HEK293 (cell line): ENCODE results near the gene FBLN5.
A peak's percentile ranks its signal among the peaks of the same experiment; 100 is the strongest.

ENCODE experiments used
- CTCF ChIA-PET: fragments of 350-600 bp; formaldehyde crosslinking; extraction: SDS; loops from one replicate; lab custom pipeline; 2021; ENCODE audit warnings: antibody characterized with exemption; lab: Yijun Ruan, JAX
- POLR2A ChIA-PET: fragments of 300-600 bp; formaldehyde crosslinking; extraction: SDS; loops from one replicate; lab custom pipeline; 2020; ENCODE audit warnings: antibody characterized with exemption, inconsistent platforms; lab: Yijun Ruan, JAX
- H3K27ac ChIP-seq: fragments of 200-500 bp; sonication (Bioruptor generic); 2 replicates; pipeline ENCODE4 v1.5.1; 2014; ENCODE audit warnings: low read depth, low read length, control low read depth, inconsistent platforms; ENCODE audit errors: extremely low read depth
- H3K36me3 ChIP-seq, 2 experiments: fragments of 200-500 bp in 1 of 2; sonication (Bioruptor generic) in 1 of 2; 1 replicate in 1 of 2; 2 replicates in 1 of 2; pipeline ENCODE4 v1.5.1; 2014 to 2017; ENCODE audit warnings: inconsistent platforms in 2 of 2, low read length in 2 of 2; ENCODE audit not compliant: control insufficient read depth in 2 of 2, insufficient read depth in 1 of 2
- H3K4me1 ChIP-seq: fragments of 200-500 bp; sonication (Bioruptor generic); 2 replicates; pipeline ENCODE4 v1.5.1; 2014; ENCODE audit warnings: mild to moderate bottlenecking, low read length, inconsistent platforms; ENCODE audit not compliant: control insufficient read depth, insufficient read depth
- H3K4me3 ChIP-seq: 2 replicates; pipeline ENCODE4 v1.5.1; 2011; ENCODE audit warnings: low read depth, mild to moderate bottlenecking, control low read depth, low read length, moderate library complexity
- H3K9me3 ChIP-seq: fragments of 200-500 bp; sonication (Bioruptor generic); 2 replicates; pipeline ENCODE4 v1.5.1; 2014; ENCODE audit warnings: low read depth, low read length, inconsistent platforms; ENCODE audit not compliant: control insufficient read depth, insufficient read depth
- ZBTB17 ChIP-seq: fragments of 450-650 bp; formaldehyde crosslinking; IDR thresholded peaks from 2 replicates; pipeline ENCODE4 v1.5.1; 2016; ENCODE audit warnings: missing biosample characterization, missing genetic modification characterization
- ZFP37 ChIP-seq: fragments of 450-650 bp; formaldehyde crosslinking; IDR thresholded peaks from 2 replicates; pipeline ENCODE4 v1.5.1; 2016; ENCODE audit warnings: missing biosample characterization, missing genetic modification characterization
- ZNF10 ChIP-seq: fragments of 450-650 bp; formaldehyde crosslinking; IDR thresholded peaks from 2 replicates; pipeline ENCODE4 v1.5.1; 2017; ENCODE audit warnings: missing biosample characterization, missing genetic modification characterization
- ZNF121 ChIP-seq: fragments of 450-650 bp; formaldehyde crosslinking; IDR thresholded peaks from 2 replicates; pipeline ENCODE4 v1.5.1; 2016; ENCODE audit warnings: missing biosample characterization, missing genetic modification characterization
- ZNF157 ChIP-seq: fragments of 450-650 bp; formaldehyde crosslinking; IDR thresholded peaks from 2 replicates; pipeline ENCODE4 v1.5.1; 2016; ENCODE audit warnings: missing biosample characterization, missing genetic modification characterization
- ZNF24 ChIP-seq: fragments of 450-650 bp; formaldehyde crosslinking; IDR thresholded peaks from 2 replicates; pipeline ENCODE4 v1.5.1; 2016; ENCODE audit warnings: missing biosample characterization, missing genetic modification characterization
- ZNF391 ChIP-seq: fragments of 450-650 bp; formaldehyde crosslinking; IDR thresholded peaks from 2 replicates; pipeline ENCODE4 v1.5.1; 2016; ENCODE audit warnings: low read depth, missing biosample characterization, missing genetic modification characterization, borderline replicate concordance
- ZNF426 ChIP-seq: fragments of 450-650 bp; formaldehyde crosslinking; IDR thresholded peaks from 2 replicates; pipeline ENCODE4 v1.5.1; 2017; ENCODE audit warnings: missing biosample characterization, missing genetic modification characterization, mild to moderate bottlenecking, inconsistent platforms, moderate library complexity
- ZNF433 ChIP-seq: fragments of 450-650 bp; formaldehyde crosslinking; IDR thresholded peaks from 2 replicates; pipeline ENCODE4 v1.5.1; 2016; ENCODE audit warnings: missing biosample characterization, missing genetic modification characterization, low read depth
- ZNF521 ChIP-seq: fragments of 450-650 bp; formaldehyde crosslinking; IDR thresholded peaks from 2 replicates; pipeline ENCODE4 v1.5.1; 2017; ENCODE audit warnings: missing biosample characterization, mild to moderate bottlenecking, missing genetic modification characterization
- ZNF555 ChIP-seq: fragments of 450-650 bp; formaldehyde crosslinking; conservative IDR thresholded peaks from 2 replicates; pipeline ENCODE4 v1.5.1; 2017; ENCODE audit warnings: missing biosample characterization, mild to moderate bottlenecking, missing genetic modification characterization, inconsistent platforms
- ZNF596 ChIP-seq: fragments of 450-650 bp; IDR thresholded peaks from 2 replicates; pipeline ENCODE4 v1.5.0; 2018; ENCODE audit warnings: missing biosample characterization, mild to moderate bottlenecking, missing genetic modification characterization, moderate library complexity
- ZNF658 ChIP-seq: fragments of 450-650 bp; formaldehyde crosslinking; IDR thresholded peaks from 2 replicates; pipeline ENCODE4; 2016; ENCODE audit warnings: missing biosample characterization, missing genetic modification characterization
- ZNF707 ChIP-seq: fragments of 450-650 bp; formaldehyde crosslinking; IDR thresholded peaks from 2 replicates; pipeline ENCODE4 v1.5.1; 2016; ENCODE audit warnings: missing biosample characterization, missing genetic modification characterization
- TF ChIP-seq, protein P1 (sequence below): fragments of 450-650 bp; formaldehyde crosslinking; IDR thresholded peaks from 2 replicates; pipeline ENCODE4 v1.5.1; 2016; ENCODE audit warnings: missing biosample characterization, missing genetic modification characterization
- TF ChIP-seq, protein P2 (sequence below): fragments of 450-650 bp; formaldehyde crosslinking; IDR thresholded peaks from 2 replicates; pipeline ENCODE4 v1.5.1; 2016; ENCODE audit warnings: missing biosample characterization, missing genetic modification characterization
- TF ChIP-seq, protein P3 (sequence below): fragments of 450-650 bp; formaldehyde crosslinking; IDR thresholded peaks from 2 replicates; pipeline ENCODE4 v1.5.1; 2016; ENCODE audit warnings: missing biosample characterization, missing genetic modification characterization
- TF ChIP-seq, protein P4 (sequence below): fragments of 450-650 bp; formaldehyde crosslinking; IDR thresholded peaks from 2 replicates; pipeline ENCODE4 v1.5.1; 2016; ENCODE audit warnings: missing biosample characterization, missing genetic modification characterization
- TF ChIP-seq, protein P5 (sequence below): fragments of 450-650 bp; formaldehyde crosslinking; optimal IDR thresholded peaks from 2 replicates; pipeline ENCODE3; 2016; ENCODE audit warnings: missing biosample characterization, mild to moderate bottlenecking, missing genetic modification characterization
- TF ChIP-seq, protein P6 (sequence below): fragments of 450-650 bp; formaldehyde crosslinking; IDR thresholded peaks from 2 replicates; pipeline ENCODE4 v1.5.1; 2016; ENCODE audit warnings: missing biosample characterization, missing genetic modification characterization, borderline replicate concordance

FBLN5 gene

DNA sequence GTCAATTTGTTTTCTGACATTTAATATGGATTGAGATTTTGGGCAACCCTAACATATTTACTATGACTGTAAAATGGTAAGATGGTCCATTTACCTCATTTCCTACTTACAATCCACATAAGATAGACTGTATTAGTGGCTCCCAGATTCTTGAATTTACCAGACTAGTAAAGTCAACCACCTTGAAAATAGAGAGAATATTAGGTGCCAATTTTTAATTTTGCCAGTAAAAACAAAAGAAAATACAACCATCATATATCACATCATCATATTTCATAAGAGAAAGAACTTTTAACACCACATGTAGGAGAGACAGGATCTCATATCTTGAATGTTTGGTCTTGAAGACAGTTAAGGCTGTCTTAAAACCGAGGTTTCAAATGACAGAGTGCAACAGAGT lies 7.7 kb upstream of the FBLN5 start:
- Histone ChIP-seq H3K4me3 (no peak overlapping the region), H3K36me3 (no peaks in the 10 kb centered on the region), H3K27ac (no peak overlapping the region), H3K4me1 (no peaks in the 10 kb centered on the region), H3K9me3 (no peaks in the 10 kb centered on the region)
- ChIA-PET POLR2A (no interaction called here), CTCF (interaction anchor here (0.6 kb wide), 1 partner anchor 300 kb away, joined by 4 read pairs; no protein-coding TSS in a partner anchor)
- TF ChIP-seq ZNF555 (tag by site-specific recombination) (no peak), ZNF426 (tag by site-specific recombination) (no peak), ZNF24 (tag by site-specific recombination) (no peak), ZBTB17 (tag by site-specific recombination) (peak; percentile 97)
- TF ChIP-seq, protein P1, sequence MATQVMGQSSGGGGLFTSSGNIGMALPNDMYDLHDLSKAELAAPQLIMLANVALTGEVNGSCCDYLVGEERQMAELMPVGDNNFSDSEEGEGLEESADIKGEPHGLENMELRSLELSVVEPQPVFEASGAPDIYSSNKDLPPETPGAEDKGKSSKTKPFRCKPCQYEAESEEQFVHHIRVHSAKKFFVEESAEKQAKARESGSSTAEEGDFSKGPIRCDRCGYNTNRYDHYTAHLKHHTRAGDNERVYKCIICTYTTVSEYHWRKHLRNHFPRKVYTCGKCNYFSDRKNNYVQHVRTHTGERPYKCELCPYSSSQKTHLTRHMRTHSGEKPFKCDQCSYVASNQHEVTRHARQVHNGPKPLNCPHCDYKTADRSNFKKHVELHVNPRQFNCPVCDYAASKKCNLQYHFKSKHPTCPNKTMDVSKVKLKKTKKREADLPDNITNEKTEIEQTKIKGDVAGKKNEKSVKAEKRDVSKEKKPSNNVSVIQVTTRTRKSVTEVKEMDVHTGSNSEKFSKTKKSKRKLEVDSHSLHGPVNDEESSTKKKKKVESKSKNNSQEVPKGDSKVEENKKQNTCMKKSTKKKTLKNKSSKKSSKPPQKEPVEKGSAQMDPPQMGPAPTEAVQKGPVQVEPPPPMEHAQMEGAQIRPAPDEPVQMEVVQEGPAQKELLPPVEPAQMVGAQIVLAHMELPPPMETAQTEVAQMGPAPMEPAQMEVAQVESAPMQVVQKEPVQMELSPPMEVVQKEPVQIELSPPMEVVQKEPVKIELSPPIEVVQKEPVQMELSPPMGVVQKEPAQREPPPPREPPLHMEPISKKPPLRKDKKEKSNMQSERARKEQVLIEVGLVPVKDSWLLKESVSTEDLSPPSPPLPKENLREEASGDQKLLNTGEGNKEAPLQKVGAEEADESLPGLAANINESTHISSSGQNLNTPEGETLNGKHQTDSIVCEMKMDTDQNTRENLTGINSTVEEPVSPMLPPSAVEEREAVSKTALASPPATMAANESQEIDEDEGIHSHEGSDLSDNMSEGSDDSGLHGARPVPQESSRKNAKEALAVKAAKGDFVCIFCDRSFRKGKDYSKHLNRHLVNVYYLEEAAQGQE (tag by site-specific recombination) = no peak

DNA sequence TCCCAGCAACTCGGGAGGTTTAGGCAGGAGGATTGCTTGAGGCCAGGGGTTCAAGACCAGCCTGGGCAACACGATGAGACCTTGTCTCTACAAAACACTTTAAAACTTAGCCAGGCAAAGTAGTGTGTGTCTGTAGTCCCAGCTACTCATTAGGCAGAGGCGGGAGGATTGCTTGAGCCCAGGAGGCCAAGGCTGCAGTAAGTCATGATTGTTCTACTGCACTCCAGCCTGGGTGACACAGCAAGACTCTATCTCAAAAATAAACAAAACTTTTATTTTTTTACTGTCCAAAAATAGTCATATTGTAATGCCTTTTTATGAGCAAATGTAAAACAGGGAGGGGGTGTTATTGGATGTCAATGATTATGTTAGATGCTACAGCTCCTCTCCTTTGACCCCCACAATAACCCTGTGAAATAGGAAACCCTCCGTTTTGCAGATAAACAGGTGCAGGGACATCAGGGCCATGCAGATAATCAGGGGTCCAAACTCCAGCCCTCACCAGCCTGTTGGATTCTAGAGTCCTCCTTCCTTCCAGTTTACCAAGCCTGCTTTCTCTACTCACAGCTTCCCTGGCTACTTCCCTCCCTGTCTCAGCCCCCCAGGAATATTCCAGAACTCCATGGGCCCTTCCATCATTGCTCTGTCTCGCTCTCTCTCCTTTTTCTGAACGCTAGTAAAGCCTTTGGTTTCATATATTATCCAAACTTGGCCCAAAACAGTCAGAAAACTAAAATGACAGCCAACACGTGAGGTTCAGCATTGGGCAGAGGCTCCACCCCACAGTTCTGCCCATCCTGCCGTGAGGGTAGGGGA lies 5.9 kb upstream of the FBLN5 start:
- Histone ChIP-seq H3K4me1 (no peaks in the 10 kb centered on the region), H3K36me3 (no peaks in the 10 kb centered on the region), H3K9me3 (no peaks in the 10 kb centered on the region), H3K27ac (no peak overlapping the region), H3K4me3 (no peak overlapping the region)
- TF ChIP-seq ZNF10 (tag by site-specific recombination) (no peak), ZNF707 (tag by site-specific recombination) (no peak), ZNF433 (tag by site-specific recombination) (no peak), ZNF121 (no peak), ZNF658 (tag by site-specific recombination) (no peak), ZNF521 (tag by site-specific recombination) (no peak), ZNF157 (tag by site-specific recombination) (no peak), ZNF596 (tag by site-specific recombination) (no peak), ZNF391 (tag by site-specific recombination) (no peak), ZFP37 (tag by site-specific recombination) (no peak)
- TF ChIP-seq, protein P2, sequence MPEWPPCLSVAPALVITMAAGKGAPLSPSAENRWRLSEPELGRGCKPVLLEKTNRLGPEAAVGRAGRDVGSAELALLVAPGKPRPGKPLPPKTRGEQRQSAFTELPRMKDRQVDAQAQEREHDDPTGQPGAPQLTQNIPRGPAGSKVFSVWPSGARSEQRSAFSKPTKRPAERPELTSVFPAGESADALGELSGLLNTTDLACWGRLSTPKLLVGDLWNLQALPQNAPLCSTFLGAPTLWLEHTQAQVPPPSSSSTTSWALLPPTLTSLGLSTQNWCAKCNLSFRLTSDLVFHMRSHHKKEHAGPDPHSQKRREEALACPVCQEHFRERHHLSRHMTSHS = no peak
- TF ChIP-seq, protein P3, sequence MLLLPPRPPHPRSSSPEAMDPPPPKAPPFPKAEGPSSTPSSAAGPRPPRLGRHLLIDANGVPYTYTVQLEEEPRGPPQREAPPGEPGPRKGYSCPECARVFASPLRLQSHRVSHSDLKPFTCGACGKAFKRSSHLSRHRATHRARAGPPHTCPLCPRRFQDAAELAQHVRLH (tag by site-specific recombination) = no peak
- TF ChIP-seq, protein P4, sequence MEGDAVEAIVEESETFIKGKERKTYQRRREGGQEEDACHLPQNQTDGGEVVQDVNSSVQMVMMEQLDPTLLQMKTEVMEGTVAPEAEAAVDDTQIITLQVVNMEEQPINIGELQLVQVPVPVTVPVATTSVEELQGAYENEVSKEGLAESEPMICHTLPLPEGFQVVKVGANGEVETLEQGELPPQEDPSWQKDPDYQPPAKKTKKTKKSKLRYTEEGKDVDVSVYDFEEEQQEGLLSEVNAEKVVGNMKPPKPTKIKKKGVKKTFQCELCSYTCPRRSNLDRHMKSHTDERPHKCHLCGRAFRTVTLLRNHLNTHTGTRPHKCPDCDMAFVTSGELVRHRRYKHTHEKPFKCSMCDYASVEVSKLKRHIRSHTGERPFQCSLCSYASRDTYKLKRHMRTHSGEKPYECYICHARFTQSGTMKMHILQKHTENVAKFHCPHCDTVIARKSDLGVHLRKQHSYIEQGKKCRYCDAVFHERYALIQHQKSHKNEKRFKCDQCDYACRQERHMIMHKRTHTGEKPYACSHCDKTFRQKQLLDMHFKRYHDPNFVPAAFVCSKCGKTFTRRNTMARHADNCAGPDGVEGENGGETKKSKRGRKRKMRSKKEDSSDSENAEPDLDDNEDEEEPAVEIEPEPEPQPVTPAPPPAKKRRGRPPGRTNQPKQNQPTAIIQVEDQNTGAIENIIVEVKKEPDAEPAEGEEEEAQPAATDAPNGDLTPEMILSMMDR (tag by site-specific recombination) = no peak
- TF ChIP-seq, protein P5, sequence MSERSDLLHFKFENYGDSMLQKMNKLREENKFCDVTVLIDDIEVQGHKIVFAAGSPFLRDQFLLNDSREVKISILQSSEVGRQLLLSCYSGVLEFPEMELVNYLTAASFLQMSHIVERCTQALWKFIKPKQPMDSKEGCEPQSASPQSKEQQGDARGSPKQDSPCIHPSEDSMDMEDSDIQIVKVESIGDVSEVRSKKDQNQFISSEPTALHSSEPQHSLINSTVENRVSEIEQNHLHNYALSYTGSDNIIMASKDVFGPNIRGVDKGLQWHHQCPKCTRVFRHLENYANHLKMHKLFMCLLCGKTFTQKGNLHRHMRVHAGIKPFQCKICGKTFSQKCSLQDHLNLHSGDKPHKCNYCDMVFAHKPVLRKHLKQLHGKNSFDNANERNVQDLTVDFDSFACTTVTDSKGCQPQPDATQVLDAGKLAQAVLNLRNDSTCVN (tag by site-specific recombination) = no peak
- TF ChIP-seq, protein P6, sequence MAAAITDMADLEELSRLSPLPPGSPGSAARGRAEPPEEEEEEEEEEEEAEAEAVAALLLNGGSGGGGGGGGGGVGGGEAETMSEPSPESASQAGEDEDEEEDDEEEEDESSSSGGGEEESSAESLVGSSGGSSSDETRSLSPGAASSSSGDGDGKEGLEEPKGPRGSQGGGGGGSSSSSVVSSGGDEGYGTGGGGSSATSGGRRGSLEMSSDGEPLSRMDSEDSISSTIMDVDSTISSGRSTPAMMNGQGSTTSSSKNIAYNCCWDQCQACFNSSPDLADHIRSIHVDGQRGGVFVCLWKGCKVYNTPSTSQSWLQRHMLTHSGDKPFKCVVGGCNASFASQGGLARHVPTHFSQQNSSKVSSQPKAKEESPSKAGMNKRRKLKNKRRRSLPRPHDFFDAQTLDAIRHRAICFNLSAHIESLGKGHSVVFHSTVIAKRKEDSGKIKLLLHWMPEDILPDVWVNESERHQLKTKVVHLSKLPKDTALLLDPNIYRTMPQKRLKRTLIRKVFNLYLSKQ (tag by site-specific recombination) = no peak
- POLR2A ChIA-PET = no interaction called here
- CTCF ChIA-PET = no interaction called here
